Aorta (tissue), 5 donors: ENCODE results near the gene NENF. TPM values are rescaled to one million over a fixed set of nuclear protein-coding genes. Genes with fewer than 3 reads are reported as not detected.

Experiments
- ATAC-seq: fragments of 200-7000 bp; cut with Tn5 transposase; one replicate; pipeline ENCODE4 v1.9.1; 2022; ENCODE audit warnings: moderate library complexity; ENCODE audit not compliant: low FRiP score
- DNase-seq, 2 donors: peaks; one replicate each; pipeline ENCODE4 v3.0.0-alpha.2; 2020
- H3K27ac ChIP-seq, 2 donors: one replicate each; pipeline ENCODE4 v1.5.1; 2013; ENCODE audit warnings: low read length in 2 of 2, mild to moderate bottlenecking in 2 of 2, moderate library complexity in 2 of 2, control low read depth in 1 of 2, inconsistent platforms in 1 of 2, low read depth in 1 of 2
- H3K27me3 ChIP-seq, 2 donors: one replicate each; pipeline ENCODE4 v1.6.1; 2013; ENCODE audit warnings: control low read depth in 1 of 2, low read length in 1 of 2, mild to moderate bottlenecking in 1 of 2, moderate library complexity in 1 of 2; ENCODE audit not compliant: insufficient read depth in 2 of 2, control insufficient read depth in 1 of 2
- H3K36me3 ChIP-seq, 2 donors: one replicate each; pipeline ENCODE4 v1.6.1; 2013; ENCODE audit warnings: control low read depth in 1 of 2, low read length in 1 of 2, mild to moderate bottlenecking in 1 of 2; ENCODE audit not compliant: insufficient read depth in 2 of 2, control insufficient read depth in 1 of 2
- H3K4me1 ChIP-seq, 2 donors: one replicate each; pipeline ENCODE4 v1.6.1; 2013; ENCODE audit warnings: low read length in 2 of 2, control low read depth in 1 of 2, mild to moderate bottlenecking in 1 of 2, moderate library complexity in 1 of 2; ENCODE audit not compliant: insufficient read depth in 2 of 2, control insufficient read depth in 1 of 2
- H3K4me3 ChIP-seq, 2 donors: one replicate each; pipeline ENCODE4 v1.5.1; 2013; ENCODE audit warnings: low read length in 2 of 2, control low read depth in 1 of 2, mild to moderate bottlenecking in 1 of 2
- H3K9me3 ChIP-seq: one replicate; pipeline ENCODE4 v1.6.1; 2013; ENCODE audit warnings: mild to moderate bottlenecking, low read length; ENCODE audit not compliant: control insufficient read depth
- WGBS, 2 donors: extraction: QIAGEN DNeasy Blood & Tissue Kit; methylation state at CpG; one replicate each; pipeline ENCODE4 v1.1.7; 2013; 5-methylcytosine and 5-hydroxymethylcytosine counted together
- intact Hi-C, 2 donors: fragments of 100-400 bp; cut with DNase I; formaldehyde crosslinking; loops; one replicate each; pipeline versions ENCODE4 v1.14.2 to v1.15.0; 2022
- polyA plus RNA-seq, 2 donors: library from polyadenylated mRNA; stranded (reverse); fragments of 200-250 nt; gene quantifications; one replicate each; pipeline ENCODE4 v1.2.3, GENCODE V29; 2013
- total RNA-seq, 2 donors: library from RNA; stranded (reverse); fragmentation: NEBNext Ultra II Directional; extraction: Animal tissue kit (Norgen Biotek cat#: 25700); gene quantifications; one replicate each; pipeline ENCODE4 v1.2.1, GENCODE V29; 2021
- donor health status: healthy with polysubstance abuse.
- donor health status: Bipolar disorder and iron deficiency.
- donor health status: DM: no; HTN: no; CAD: no.
- donor health status: DM: no; HTN: no; CAD: no.
- donor health status: DM: yes; HTN: yes; CAD: no.

The NENF gene
- total and polyA plus RNA-seq, 4 donors, result 67.9 to 148 (median 107) TPM

DNA sequence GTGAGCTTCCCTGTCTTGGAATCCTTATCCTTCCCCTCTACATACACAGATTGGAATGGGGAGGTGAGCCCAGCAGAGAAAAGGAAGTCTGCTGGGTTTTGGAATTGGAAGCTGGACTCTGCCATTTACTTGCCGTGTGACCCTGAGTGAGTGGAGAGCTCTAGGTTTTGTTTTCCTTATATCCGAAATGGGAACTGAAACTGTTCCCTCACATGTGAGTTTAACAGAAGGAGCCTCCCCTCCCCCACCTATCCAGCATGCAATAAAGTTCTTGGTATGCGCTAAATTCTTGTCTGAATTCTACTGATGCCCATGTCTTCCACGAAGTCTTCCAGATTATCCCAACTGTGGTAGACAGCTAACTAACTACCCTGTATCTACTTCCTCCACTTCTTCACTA, 58.7 kb downstream of the NENF start:
- Histone ChIP-seq H3K4me1 (no peaks in the 10 kb centered on the region), H3K27me3 (no peaks in the 10 kb centered on the region), H3K36me3 (no peaks in the 10 kb centered on the region), H3K9me3 (no peaks in the 10 kb centered on the region), H3K27ac (no peak overlapping the region), H3K4me3 (no peak overlapping the region)
- intact Hi-C loops, result no loop called here
- 81 to 83% methylated on average over 4 of the region's 4 CpGs for WGBS, 2 donors
- DNase-seq, result peak in 1 of 2 donors; percentile 72
- ATAC-seq, result no peak

Other genes starting within 250 kb of the NENF start
- gene PPP2R5A, start 147.5 kb upstream of the NENF start, total RNA-seq, result 10 to 100 TPM; 43.2 to 45.3 TPM
- gene PPP2R5A, start 147.5 kb upstream of the NENF start, polyA plus RNA-seq, result 10 to 100 TPM; 33.5 to 39.1 TPM
- gene PACC1, start 18.0 kb upstream of the NENF start, total RNA-seq, result 1 to 10 TPM; 5.3 to 7.5 TPM
- gene PACC1, start 18.0 kb upstream of the NENF start, polyA plus RNA-seq, result 1 to 10 TPM; 2.8 to 4.4 TPM
- 100 to 1,000 TPM in 1 of 2 donors, 10 to 100 TPM in 1; 28.1 to 265 TPM for gene ATF3, start 175.8 kb downstream of the NENF start, total RNA-seq
- 10 to 100 TPM; 22.7 to 60.9 TPM for gene ATF3, start 175.8 kb downstream of the NENF start, polyA plus RNA-seq